Breast epithelium (tissue), 4 donors: Measurements from ENCODE around the gene KLHL5. TPM values are rescaled to one million over a fixed set of nuclear protein-coding genes. Genes with fewer than 3 reads are reported as not detected.
"Not testable (repeated sequence)": the region's sequence is repeated elsewhere in the genome, so short reads cannot be mapped to it uniquely, and the experiment has no call there.

Experiments
- DNase-seq, 2 donors: peaks; one replicate each; pipeline ENCODE4 v3.0.0-alpha.2; 2019; ENCODE audit warnings: low spot score in 2 of 2
- H3K27ac ChIP-seq, 2 donors: fragments of 200-600 bp; sonication (generic) in 1 of 2; one replicate each; pipeline ENCODE4 v1.5.1; 2016 to 2019; ENCODE audit warnings: mild to moderate bottlenecking in 1 of 2
- H3K27me3 ChIP-seq, 2 donors: fragments of 200-600 bp; sonication (generic) in 1 of 2; one replicate each; pipeline versions ENCODE4 v1.5.1 to v1.6.0; 2017 to 2019; ENCODE audit warnings: control low read depth in 1 of 2, mild to moderate bottlenecking in 1 of 2
- H3K36me3 ChIP-seq: fragments of 200-600 bp; one replicate; pipeline ENCODE4 v1.5.1; 2019
- H3K4me1 ChIP-seq, 2 donors: fragments of 200-600 bp; sonication (generic); one replicate each; pipeline ENCODE4 v1.5.1; 2016 to 2019; ENCODE audit warnings: control low read depth in 1 of 2
- H3K4me3 ChIP-seq, 3 donors: fragments of 200-600 bp; sonication (generic); 1 replicate in 2 of 3; 2 replicates in 1 of 3; pipeline ENCODE4 v1.5.1; 2016 to 2019; ENCODE audit warnings: mild to moderate bottlenecking in 3 of 3, moderate library complexity in 2 of 3
- H3K9me3 ChIP-seq, 2 donors: fragments of 200-600 bp; sonication (generic) in 1 of 2; one replicate each; pipeline ENCODE4 v1.5.1; 2016 to 2019; ENCODE audit warnings: control low read depth in 1 of 2
- CTCF ChIP-seq, 3 donors: fragments of 450-650 bp; IDR thresholded peaks; one replicate each; pipeline ENCODE4 v1.5.1; 2016 to 2017; ENCODE audit warnings: antibody characterized with exemption in 3 of 3, mild to moderate bottlenecking in 3 of 3, moderate library complexity in 3 of 3
- POLR2A ChIP-seq: fragments of 450-650 bp; IDR thresholded peaks from one replicate; pipeline ENCODE4 v1.6.1; 2016; ENCODE audit warnings: antibody characterized with exemption, mild to moderate bottlenecking, moderate library complexity
- POLR2AphosphoS5 ChIP-seq, 3 donors: sonication (generic); formaldehyde crosslinking; IDR thresholded peaks; one replicate each; pipeline ENCODE4 v1.6.1; 2017; ENCODE audit warnings: antibody characterized with exemption in 3 of 3
- intact Hi-C: fragments of 100-400 bp; cut with DNase I; formaldehyde crosslinking; loops from one replicate; pipeline ENCODE4 v1.15.1; 2023; ENCODE audit warnings: low total_unique reads
- total RNA-seq, 3 donors: library from RNA; depleted of rRNA; stranded (reverse); fragments of >200 nt; gene quantifications; one replicate each; pipeline ENCODE4 v1.1.0, GENCODE V29; 2016

The KLHL5 gene
- total RNA-seq, 3 donors from 2014 or later, result 23.0 to 54.9 (median 54.7) TPM

- DNase-seq, result no peak
- Histone ChIP-seq H3K27ac (no peak overlapping the region), H3K9me3 (no peaks in the 10 kb centered on the region), H3K27me3 (no peaks in the 10 kb centered on the region), H3K4me3 (no peak overlapping the region), H3K36me3 (no peaks in the 10 kb centered on the region), H3K4me1 (no peaks in the 10 kb centered on the region)
- TF ChIP-seq POLR2A (no peak), CTCF (IDR thresholded peaks at IDR 0.05) (no peak), POLR2AphosphoS5 (IDR thresholded peaks at IDR 0.05) (no peak)
- intact Hi-C loops, result no loop called here
Observed at GRCh38 chr4:39126256-39127095, 64.4 kb downstream of the KLHL5 start.

DNA sequence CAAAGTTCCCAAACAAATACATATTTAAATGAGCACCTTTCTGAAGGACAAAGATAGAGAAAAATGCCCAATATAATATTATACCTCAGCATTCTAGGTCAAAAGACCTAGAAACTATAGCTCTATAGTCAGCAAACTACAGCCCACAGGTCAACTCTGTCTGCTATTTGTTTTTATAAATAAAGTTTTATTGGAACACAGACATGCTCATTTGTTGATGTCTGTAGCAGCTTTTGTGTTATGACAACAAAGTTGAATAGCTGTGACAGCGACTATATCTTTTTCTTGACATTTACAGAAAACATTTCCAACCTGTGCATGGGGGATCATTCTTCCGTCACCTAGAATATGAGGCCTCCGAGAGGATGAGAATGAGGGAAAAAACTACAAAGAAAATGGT, 71.6 kb downstream of the KLHL5 start:
- no peak for TF ChIP-seq POLR2A
- TF ChIP-seq CTCF (IDR thresholded peaks at IDR 0.05), result no peak
- no peak for TF ChIP-seq POLR2AphosphoS5 (IDR thresholded peaks at IDR 0.05)
- Histone ChIP-seq H3K4me1 (no peaks in the 10 kb centered on the region), H3K4me3 (no peak overlapping the region), H3K9me3 (no peaks in the 10 kb centered on the region), H3K36me3 (no peaks in the 10 kb centered on the region), H3K27ac (no peak overlapping the region), H3K27me3 (no peaks in the 10 kb centered on the region)
- intact Hi-C loops, result loop anchor here (10.0 kb wide), 2 partner anchors 219 to 891 kb away; no protein-coding TSS in a partner anchor
- DNase-seq, result no peak

DNA sequence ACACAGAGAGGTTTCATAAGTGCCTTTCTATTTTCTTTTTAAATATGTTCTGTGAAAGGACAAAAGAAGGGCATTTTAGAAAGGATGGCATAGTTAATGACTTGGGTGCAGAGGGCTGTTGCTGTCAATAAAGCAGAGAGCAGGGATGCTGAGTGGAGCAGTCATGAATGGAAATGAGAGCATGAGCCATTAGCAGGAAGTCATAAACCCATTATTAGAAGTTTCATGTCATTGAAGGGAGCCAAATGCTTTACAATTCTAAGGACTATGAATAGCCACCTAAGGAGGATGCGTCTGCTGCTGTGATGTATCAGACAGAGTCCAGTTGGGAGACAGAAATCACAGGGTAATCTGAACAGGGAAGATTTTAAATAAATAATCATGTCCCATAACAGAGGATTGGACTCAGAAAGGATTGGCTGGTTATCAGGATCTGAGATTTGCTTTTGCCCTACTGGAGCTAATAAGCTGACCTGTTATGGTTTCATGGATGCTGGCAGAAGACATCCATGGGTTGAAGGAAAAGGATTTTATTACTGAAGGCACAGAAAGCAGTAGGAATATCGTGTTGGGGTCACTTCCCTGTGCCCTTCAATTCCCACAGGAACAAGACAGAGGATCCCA, 72.8 kb downstream of the KLHL5 start:
- Histone ChIP-seq H3K4me1 (no peaks in the 10 kb centered on the region), H3K4me3 (no peak overlapping the region), H3K36me3 (no peaks in the 10 kb centered on the region), H3K27me3 (no peaks in the 10 kb centered on the region), H3K27ac (no peak overlapping the region), H3K9me3 (no peaks in the 10 kb centered on the region)
- TF ChIP-seq POLR2AphosphoS5 (IDR thresholded peaks at IDR 0.05) (no peak), POLR2A (no peak), CTCF (IDR thresholded peaks at IDR 0.05) (no peak)
- intact Hi-C loops, result loop anchor here (10.0 kb wide), 2 partner anchors 220 to 890 kb away; no protein-coding TSS in a partner anchor
- no peak for DNase-seq

DNA sequence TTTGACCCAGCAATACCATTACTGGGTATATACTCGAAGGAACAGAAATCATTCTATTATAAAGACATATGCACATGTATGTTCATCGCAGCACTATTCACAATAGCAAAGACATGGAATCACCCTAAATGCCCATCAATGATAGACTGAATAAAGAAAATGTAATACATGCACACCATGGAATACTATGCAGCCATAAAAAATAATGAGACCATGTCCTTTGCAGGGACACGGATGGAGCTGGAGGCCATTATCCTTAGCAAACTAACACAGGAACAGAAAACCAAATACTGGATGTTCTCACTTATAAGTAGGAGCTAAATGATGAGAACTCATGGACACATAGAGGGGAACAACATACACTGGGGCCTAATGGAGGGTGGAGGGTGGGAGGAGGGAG, 76.2 kb downstream of the KLHL5 start:
- H3K27ac ChIP-seq, H3K27me3 ChIP-seq, H3K9me3 ChIP-seq, H3K36me3 ChIP-seq, H3K4me3 ChIP-seq, H3K4me1 ChIP-seq, DNase-seq: not testable (repeated sequence)
- intact Hi-C loops, result loop anchor here (10.0 kb wide), 2 partner anchors 223 to 887 kb away; no protein-coding TSS in a partner anchor

DNA sequence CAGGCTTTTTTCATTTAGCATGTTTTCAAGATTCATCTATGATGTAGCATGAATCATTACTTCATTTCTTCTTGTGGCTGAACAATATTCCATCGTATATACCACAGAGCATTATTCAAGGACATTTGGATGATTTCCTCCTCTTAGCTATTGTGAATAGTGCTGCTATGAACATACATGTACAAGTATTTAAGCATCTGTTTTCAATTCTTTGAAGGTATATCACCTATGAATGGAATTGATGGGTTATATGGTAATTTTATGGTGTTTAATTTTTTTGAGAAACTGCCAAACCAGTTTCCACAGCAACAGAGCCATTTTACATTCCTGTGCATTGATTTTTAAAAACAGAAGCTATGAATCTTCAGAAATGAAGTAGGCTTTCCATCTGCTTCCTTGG, 84.2 kb downstream of the KLHL5 start:
- Histone ChIP-seq H3K4me3 (no peak overlapping the region), H3K4me1 (no peaks in the 10 kb centered on the region), H3K27me3 (no peaks in the 10 kb centered on the region), H3K27ac (no peak overlapping the region), H3K9me3 (no peaks in the 10 kb centered on the region), H3K36me3 (no peaks in the 10 kb centered on the region)
- intact Hi-C loops, result no loop called here
- DNase-seq, result no peak
- no peak for TF ChIP-seq POLR2AphosphoS5 (IDR thresholded peaks at IDR 0.05)
- no peak for TF ChIP-seq POLR2A
- TF ChIP-seq CTCF (IDR thresholded peaks at IDR 0.05), result no peak
